B cell (primary cell): ENCODE results near the gene MISFA. TPM values are rescaled to one million over a fixed set of nuclear protein-coding genes. Genes with fewer than 3 reads are reported as not detected.

Source experiments
- ATAC-seq: fragments of 200-7000 bp; cut with Tn5 transposase; one replicate; pipeline ENCODE4 v1.10.0; 2021; ENCODE audit warnings: low read depth, mild to moderate bottlenecking, moderate number of reproducible peaks, moderate library complexity
- CTCF ChIA-PET: fragments of 350-600 bp; sonication (Branson Sonifier 250); formaldehyde crosslinking; loops from one replicate; lab custom pipeline; 2021; ENCODE audit warnings: antibody characterized with exemption, inconsistent platforms; lab: Charles Lee
- POLR2A ChIA-PET: fragments of 350-600 bp; sonication (Branson Sonifier 250); formaldehyde crosslinking; loops from one replicate; lab custom pipeline; 2021; ENCODE audit warnings: antibody characterized with exemption; lab: Charles Lee
- DNase-seq: peaks from one replicate; pipeline ENCODE4 v3.0.0; 2013
- H2AFZ ChIP-seq: 2 replicates; pipeline ENCODE4 v1.6.1; 2012; ENCODE audit warnings: mild to moderate bottlenecking, low read depth, low read length; ENCODE audit not compliant: insufficient read depth, poor library complexity, severe bottlenecking
- H3K27ac ChIP-seq, 2 donors: 1 replicate in 1 of 2; 2 replicates in 1 of 2; pipeline ENCODE4 v1.5.1; 2012 to 2013; ENCODE audit warnings: low read length in 2 of 2, mild to moderate bottlenecking in 2 of 2, moderate library complexity in 1 of 2
- H3K27me3 ChIP-seq, 4 experiments: fragments of 200-600 bp in 1 of 4; sonication (generic) in 1 of 4; replicated peaks in 1 of 4; 1 replicate in 2 of 4; 2 replicates in 2 of 4; pipeline versions ENCODE4 v1.6.1 to v1.7.0; 2013 to 2016; ENCODE audit warnings: low read length in 3 of 4, mild to moderate bottlenecking in 2 of 4, mixed read lengths in 1 of 4, moderate library complexity in 1 of 4; ENCODE audit not compliant: insufficient read depth in 4 of 4, control insufficient read depth in 3 of 4; ENCODE audit errors: control extremely low read depth in 1 of 4
- H3K36me3 ChIP-seq, 2 experiments: replicated peaks in 1 of 2; 1 replicate in 1 of 2; 2 replicates in 1 of 2; pipeline versions ENCODE4 v1.6.1 to v1.7.1; 2013; ENCODE audit warnings: low read length in 1 of 2; ENCODE audit not compliant: insufficient read depth in 2 of 2, control insufficient read depth in 1 of 2; ENCODE audit errors: control extremely low read depth in 1 of 2, extremely low read depth in 1 of 2
- H3K4me1 ChIP-seq, 2 donors: fragments of 200-600 bp in 1 of 2; sonication (generic) in 1 of 2; 1 replicate in 1 of 2; 2 replicates in 1 of 2; pipeline versions ENCODE4 v1.5.1 to v1.6.1; 2013 to 2017; ENCODE audit warnings: low read length in 2 of 2; ENCODE audit not compliant: control insufficient read depth in 2 of 2, insufficient read depth in 2 of 2
- H3K4me2 ChIP-seq: replicated peaks from 2 replicates; pipeline ENCODE3; 2012; ENCODE audit warnings: mild to moderate bottlenecking, low read depth, low read length; ENCODE audit not compliant: poor library complexity, severe bottlenecking
- H3K4me3 ChIP-seq, 5 experiments: fragments of 200-600 bp in 1 of 5; sonication (generic) in 1 of 5; 1 replicate in 3 of 5; 2 replicates in 2 of 5; pipeline versions ENCODE4 v1.5.1 to v1.7.0; 2011 to 2016; ENCODE audit warnings: low read length in 4 of 5, mild to moderate bottlenecking in 4 of 5, low read depth in 2 of 5, control low read depth in 1 of 5, moderate library complexity in 1 of 5; ENCODE audit not compliant: insufficient read depth in 1 of 5; ENCODE audit errors: control extremely low read depth in 1 of 5, extremely low read depth in 1 of 5
- H3K79me2 ChIP-seq: fragments of 200-600 bp; sonication (generic); one replicate; pipeline ENCODE4 v1.6.0; 2016; ENCODE audit warnings: low read length; ENCODE audit not compliant: control insufficient read depth, insufficient read depth
- H3K9ac ChIP-seq: fragments of 200-600 bp; sonication (generic); 2 replicates; pipeline ENCODE4 v1.6.1; 2017; ENCODE audit warnings: mild to moderate bottlenecking, low read length, moderate library complexity
- H3K9me3 ChIP-seq, 3 donors: one replicate each; pipeline versions ENCODE4 v1.6.1 to v1.7.1; 2013; ENCODE audit warnings: low read length in 2 of 3; ENCODE audit not compliant: control insufficient read depth in 2 of 3, insufficient read depth in 1 of 3; ENCODE audit errors: control extremely low read depth in 1 of 3
- H4K20me1 ChIP-seq: 2 replicates; pipeline ENCODE4 v1.6.0; 2012; ENCODE audit warnings: mild to moderate bottlenecking, low read length; ENCODE audit not compliant: insufficient read depth, control insufficient read depth, poor library complexity, severe bottlenecking
- H3K27ac Mint-ChIP-seq: one replicate; pipeline ENCODE4 v1.8.0; 2021; ENCODE audit warnings: mixed read lengths
- H3K27me3 Mint-ChIP-seq: one replicate; pipeline ENCODE4 v1.8.0; 2021; ENCODE audit warnings: mixed read lengths
- H3K4me1 Mint-ChIP-seq: one replicate; pipeline ENCODE4 v1.8.0; 2021; ENCODE audit warnings: mixed read lengths
- H3K4me3 Mint-ChIP-seq: one replicate; pipeline ENCODE4 v1.8.0; 2021; ENCODE audit warnings: mixed read lengths
- H3K9me3 Mint-ChIP-seq: one replicate; pipeline ENCODE4 v1.8.0; 2022; ENCODE audit warnings: mixed read lengths; ENCODE audit not compliant: insufficient read depth
- EZH2 ChIP-seq: IDR thresholded peaks from 2 replicates; pipeline ENCODE4 v1.6.1; 2012; ENCODE audit warnings: borderline replicate concordance, low read depth, mild to moderate bottlenecking, moderate library complexity, low read length; ENCODE audit not compliant: insufficient read depth, poor library complexity, severe bottlenecking
- WGBS: methylation state at CpG from one replicate; pipeline ENCODE4 v1.1.5; 2013; ENCODE audit warnings: missing lambda C conversion rate; ENCODE audit not compliant: insufficient coverage; 5-methylcytosine and 5-hydroxymethylcytosine counted together
- intact Hi-C: fragments of 100-400 bp; cut with micrococcal nuclease; formaldehyde crosslinking; loops from one replicate; pipeline ENCODE4 v1.10.0; 2022
- polyA plus RNA-seq: library from polyadenylated mRNA; depleted of rRNA; stranded (reverse); fragments of >200 nt; gene quantifications from 2 replicates; pipeline ENCODE4 v1.2.3, GENCODE V29; 2012
- total RNA-seq, 2 donors: library from RNA; stranded (reverse); fragments of 120-200 nt in 1 of 2; gene quantifications; 1 replicate in 1 of 2; 2 replicates in 1 of 2; pipeline versions ENCODE4 v1.2.3 to v1.2.4, GENCODE V29; 2013 to 2022
- TF ChIP-seq, protein P1 (sequence below): fragments of 200-600 bp; IDR thresholded peaks from one replicate; pipeline ENCODE4 v1.8.0; 2022; ENCODE audit warnings: antibody characterized with exemption, mild to moderate bottlenecking

Gene MISFA
- total and polyA plus RNA-seq, 2 donors (not counting 1 experiment from before 2014, with no cell fraction given): 1.2 TPM; not detected in 1

DNA sequence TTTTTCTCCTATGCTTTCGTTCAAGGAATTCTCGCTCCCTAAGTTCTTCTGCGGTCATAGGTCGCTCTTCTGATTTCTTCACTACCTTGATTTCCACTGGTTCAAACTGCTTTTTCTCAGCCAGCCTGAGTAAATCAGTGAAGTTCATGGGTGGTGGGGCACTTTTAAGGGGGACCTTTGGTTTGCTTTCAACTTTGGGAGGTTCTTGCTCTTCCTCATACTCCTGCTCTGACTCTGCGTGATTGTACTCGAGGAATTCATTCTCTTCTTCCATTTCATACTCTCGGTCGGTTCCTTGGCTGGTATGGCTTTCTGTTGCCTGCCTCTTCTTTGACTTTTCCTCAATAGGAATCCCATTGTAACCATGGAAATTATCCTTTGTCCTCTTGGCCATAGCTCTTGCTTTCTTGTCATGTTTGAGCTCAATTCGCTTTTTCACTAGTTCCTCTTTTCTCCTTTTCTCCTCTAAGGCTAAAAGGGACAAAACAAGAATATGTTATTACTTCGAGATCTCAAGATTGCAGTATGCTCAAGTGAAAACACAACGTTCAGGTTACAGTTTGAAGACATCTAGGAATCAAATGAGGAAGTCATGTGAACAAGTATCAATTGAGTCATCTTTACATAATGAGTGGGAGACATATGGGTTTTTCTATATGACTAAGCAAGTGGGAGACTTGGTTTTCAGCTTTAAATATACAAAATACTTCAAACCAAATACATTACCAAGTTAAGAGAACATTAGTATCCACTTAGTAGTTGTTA, 16.2 kb downstream of the MISFA start:
- ATAC-seq (no peak), DNase-seq (peak; percentile 11)
- TF ChIP-seq, protein P1, sequence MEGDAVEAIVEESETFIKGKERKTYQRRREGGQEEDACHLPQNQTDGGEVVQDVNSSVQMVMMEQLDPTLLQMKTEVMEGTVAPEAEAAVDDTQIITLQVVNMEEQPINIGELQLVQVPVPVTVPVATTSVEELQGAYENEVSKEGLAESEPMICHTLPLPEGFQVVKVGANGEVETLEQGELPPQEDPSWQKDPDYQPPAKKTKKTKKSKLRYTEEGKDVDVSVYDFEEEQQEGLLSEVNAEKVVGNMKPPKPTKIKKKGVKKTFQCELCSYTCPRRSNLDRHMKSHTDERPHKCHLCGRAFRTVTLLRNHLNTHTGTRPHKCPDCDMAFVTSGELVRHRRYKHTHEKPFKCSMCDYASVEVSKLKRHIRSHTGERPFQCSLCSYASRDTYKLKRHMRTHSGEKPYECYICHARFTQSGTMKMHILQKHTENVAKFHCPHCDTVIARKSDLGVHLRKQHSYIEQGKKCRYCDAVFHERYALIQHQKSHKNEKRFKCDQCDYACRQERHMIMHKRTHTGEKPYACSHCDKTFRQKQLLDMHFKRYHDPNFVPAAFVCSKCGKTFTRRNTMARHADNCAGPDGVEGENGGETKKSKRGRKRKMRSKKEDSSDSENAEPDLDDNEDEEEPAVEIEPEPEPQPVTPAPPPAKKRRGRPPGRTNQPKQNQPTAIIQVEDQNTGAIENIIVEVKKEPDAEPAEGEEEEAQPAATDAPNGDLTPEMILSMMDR: no peak
- no peak for TF ChIP-seq EZH2
- H3K9me3 ChIP-seq: no peaks in the 10 kb centered on the region
- Mint-ChIP-seq H3K4me1 (peaks cover 24% of the 10 kb centered on the region), H3K27ac (no peak overlapping the region), H3K9me3 (no peaks in the 10 kb centered on the region), H3K27me3 (no peaks in the 10 kb centered on the region), H3K4me3 (no peak overlapping the region)
- H3K79me2 ChIP-seq: peaks cover 38% of the 10 kb centered on the region
- 54% methylated on average over 4 of the region's 11 CpGs for WGBS
- no peaks in the 10 kb centered on the region for H3K27me3 ChIP-seq
- H3K27ac ChIP-seq: no peak overlapping the region
- peaks cover 5 to 7% of the 10 kb centered on the region in 2 donors for H3K4me1 ChIP-seq
- no peak overlapping the region for H3K4me3 ChIP-seq
- H4K20me1 ChIP-seq: peaks cover 44% of the 10 kb centered on the region
- no peak overlapping the region for H3K4me2 ChIP-seq
- H3K36me3 ChIP-seq: peaks cover 0 to 40% of the 10 kb centered on the region in 2 experiments
- no peak overlapping the region for H3K9ac ChIP-seq
- ChIA-PET POLR2A (no interaction called here), CTCF (interaction anchor here (0.6 to 1.3 kb wide), 2 partner anchors 15 to 501 kb away, joined by 3 to 4 read pairs; no protein-coding TSS in a partner anchor)
- no peak overlapping the region for H2AFZ ChIP-seq
- intact Hi-C loops: no loop called here

DNA sequence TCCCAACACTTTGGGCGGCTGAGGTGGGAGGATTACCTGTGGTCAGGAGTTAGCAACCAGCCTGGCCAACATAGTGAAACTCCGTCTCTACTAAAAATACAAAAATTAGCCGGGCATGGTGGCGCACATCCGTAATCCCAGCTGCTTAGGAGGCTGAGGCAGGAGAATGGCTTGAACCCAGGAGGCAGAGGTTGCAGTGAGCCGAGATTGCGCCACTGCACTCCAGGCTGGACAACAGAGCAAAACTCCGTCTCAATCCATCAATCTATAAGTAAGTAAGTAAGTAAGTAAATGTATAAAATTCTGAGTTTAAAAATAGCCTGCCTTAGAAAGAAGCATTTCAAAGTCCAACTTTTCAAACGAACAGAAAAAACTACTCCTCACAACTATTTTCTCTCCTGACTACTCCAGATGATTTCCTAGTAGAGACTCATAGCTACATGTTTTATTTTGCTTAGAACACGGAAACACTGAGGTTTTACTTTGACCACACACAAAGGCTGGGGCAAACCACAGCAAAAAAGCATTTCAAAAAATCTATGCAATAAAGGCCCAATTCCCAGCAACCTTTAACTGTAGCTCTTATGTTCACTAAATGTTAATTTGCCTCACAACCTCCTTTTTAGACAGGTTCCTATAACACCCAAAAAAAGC, 18.2 kb downstream of the MISFA start:
- no peak overlapping the region for H3K4me3 Mint-ChIP-seq
- Histone ChIP-seq H3K79me2 (peaks cover 58% of the 10 kb centered on the region), H3K4me1 (peaks cover 5 to 7% of the 10 kb centered on the region in 2 donors), H3K4me3 (no peak overlapping the region), H3K27ac (no peak overlapping the region), H3K36me3 (peaks cover 0 to 27% of the 10 kb centered on the region in 2 experiments), H3K4me2 (no peak overlapping the region), H3K9me3 (peaks cover 0 to 5% (median 0%) of the 10 kb centered on the region in 3 donors), H4K20me1 (peaks cover 55% of the 10 kb centered on the region), H3K9ac (no peak overlapping the region), H2AFZ (no peak overlapping the region), H3K27me3 (no peaks in the 10 kb centered on the region)
- ATAC-seq (no peak), DNase-seq (no peak)
- TF ChIP-seq, protein P1: no peak
- TF ChIP-seq EZH2: no peak
- no peak overlapping the region for H3K27ac Mint-ChIP-seq
- POLR2A ChIA-PET: no interaction called here
- CTCF ChIA-PET: interaction anchor here (0.7 kb wide), 1 partner anchor 12 kb away, joined by 3 read pairs; no protein-coding TSS in a partner anchor
- H3K4me1 Mint-ChIP-seq: peaks cover 30% of the 10 kb centered on the region
- intact Hi-C loops: no loop called here
- WGBS: 6% methylated on average over 2 of the region's 10 CpGs
- no peaks in the 10 kb centered on the region for H3K9me3 Mint-ChIP-seq
- H3K27me3 Mint-ChIP-seq: no peaks in the 10 kb centered on the region
